GM03348 (cell line): ENCODE results near the gene SMIM38.

Experiments
- DNase-seq: peaks from one replicate; pipeline ENCODE4 v3.0.0; 2012; ENCODE audit warnings: low spot score

The SMIM38 gene

DNA sequence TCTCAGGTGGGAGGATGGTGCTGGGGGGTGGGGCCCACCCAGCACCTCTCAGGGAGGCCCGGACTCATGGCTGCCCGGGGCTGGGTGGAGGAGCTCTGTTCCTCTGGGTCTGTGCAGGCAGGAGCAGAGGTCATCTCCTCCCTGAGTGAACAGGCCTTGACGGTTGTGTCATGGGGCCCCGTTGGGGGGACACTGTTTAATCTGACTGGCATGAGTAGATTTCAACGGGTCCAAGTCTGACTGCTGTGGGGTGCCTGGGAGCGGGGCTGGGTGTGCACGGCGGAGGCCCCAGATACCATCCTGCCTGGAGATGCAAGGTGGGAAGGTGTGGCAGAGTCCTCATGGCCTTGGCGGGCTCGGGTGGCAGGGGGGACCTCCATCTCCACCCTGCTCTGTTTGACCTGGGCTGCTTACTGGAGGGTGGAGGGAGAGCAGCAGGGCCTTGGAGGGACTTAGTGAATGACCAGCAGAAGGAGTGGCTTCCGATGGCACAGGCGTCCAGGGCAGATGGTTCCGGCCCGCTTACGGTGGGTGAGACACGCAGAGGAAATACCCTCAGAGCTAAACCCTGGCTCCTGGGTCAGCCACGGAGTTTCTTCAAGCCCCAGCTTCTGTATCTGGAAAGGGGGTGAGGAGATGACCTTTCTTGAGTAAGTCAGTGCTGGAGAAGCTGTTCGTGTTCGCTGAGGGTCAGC lies 48.7 kb downstream of the SMIM38 start:
- no peak for DNase-seq

DNA sequence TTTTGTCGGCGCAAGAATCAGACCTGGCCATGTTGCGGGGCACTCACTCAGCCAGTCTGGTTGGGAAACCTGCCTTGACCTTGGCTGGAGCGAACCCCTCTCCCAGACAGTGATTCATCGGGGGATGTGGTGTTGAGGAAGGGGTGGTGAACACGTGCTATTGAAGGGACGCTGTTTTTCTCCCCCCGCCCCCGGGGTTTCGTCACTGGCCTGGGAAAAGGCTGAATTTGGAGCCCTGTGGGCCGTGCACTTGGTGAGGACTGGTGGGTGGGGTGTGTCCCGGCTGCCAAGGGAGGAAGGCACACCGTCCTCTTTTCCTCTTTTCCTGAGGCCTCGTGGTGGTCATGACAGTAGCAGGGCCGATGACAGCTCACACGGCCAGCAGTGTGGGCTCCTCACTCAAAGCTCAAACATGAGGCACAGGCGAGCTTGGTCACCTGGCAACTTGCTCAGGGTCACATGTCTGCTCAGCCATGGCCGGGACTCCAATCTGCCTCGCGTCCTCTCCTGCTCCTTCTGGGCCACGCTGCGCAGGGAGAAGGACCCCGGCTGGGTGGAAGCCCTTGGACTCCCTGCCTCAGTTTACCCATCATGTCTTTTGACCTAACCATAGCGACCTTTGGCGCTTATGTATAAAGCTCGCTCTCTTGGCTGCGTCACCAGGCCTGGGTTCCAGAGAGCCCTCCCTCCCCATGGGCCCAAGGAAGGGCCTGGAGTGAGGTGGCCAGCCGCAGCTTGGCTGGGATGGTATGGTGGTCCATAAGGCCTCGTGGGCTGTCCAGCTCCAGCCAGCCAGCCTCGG lies 49.4 kb downstream of the SMIM38 start:
- no peak for DNase-seq
